A549 (cell line): ENCODE data around the gene XKR3.

Source experiments
- HDAC2 ChIP-seq: fragments of 200-600 bp; sonication (generic); IDR thresholded peaks from 2 replicates; pipeline ENCODE4 v1.6.1; 2016
- RAD21 ChIP-seq, 2 experiments: fragments of >200 bp in 1 of 2; sonication (Bioruptor Twin) in 1 of 2; formaldehyde crosslinking in 1 of 2; IDR thresholded peaks in 1 of 2; conservative IDR thresholded peaks in 1 of 2; 2 replicates in 1 of 2; 3 replicates in 1 of 2; pipeline ENCODE4 v1.6.1; 2012 to 2018; ENCODE audit warnings: inconsistent platforms in 1 of 2
- TF ChIP-seq, protein P1 (sequence below): fragments of >200 bp; sonication (Bioruptor Twin); formaldehyde crosslinking; IDR thresholded peaks from 3 replicates; pipeline ENCODE4 v1.5.1; 2016

DNA sequence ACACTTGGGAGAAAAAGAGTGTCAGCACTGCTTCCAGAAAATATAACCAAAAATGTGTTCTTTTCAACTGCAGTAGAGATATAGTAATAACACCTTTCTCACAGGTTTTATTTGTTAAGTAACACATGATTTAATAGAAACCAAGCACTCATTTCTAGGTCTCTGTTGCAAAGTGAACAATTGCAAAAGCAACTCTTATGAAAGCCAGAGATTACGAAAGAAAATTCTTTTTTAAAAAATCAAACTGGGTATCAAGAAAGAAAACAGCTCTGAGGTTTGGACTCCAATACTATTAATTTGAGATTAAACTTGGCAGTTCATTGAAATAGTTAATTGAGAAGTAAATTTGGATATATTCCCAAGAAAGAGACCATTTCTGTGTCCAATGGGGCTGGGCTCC, 9.8 kb upstream of the XKR3 start:
- TF ChIP-seq HDAC2 (no peak), RAD21 (conservative IDR thresholded peaks at IDR 0.05 in 1 of 2, IDR thresholded peaks at IDR 0.05 in 1 of 2) (no peak)
- TF ChIP-seq, protein P1, sequence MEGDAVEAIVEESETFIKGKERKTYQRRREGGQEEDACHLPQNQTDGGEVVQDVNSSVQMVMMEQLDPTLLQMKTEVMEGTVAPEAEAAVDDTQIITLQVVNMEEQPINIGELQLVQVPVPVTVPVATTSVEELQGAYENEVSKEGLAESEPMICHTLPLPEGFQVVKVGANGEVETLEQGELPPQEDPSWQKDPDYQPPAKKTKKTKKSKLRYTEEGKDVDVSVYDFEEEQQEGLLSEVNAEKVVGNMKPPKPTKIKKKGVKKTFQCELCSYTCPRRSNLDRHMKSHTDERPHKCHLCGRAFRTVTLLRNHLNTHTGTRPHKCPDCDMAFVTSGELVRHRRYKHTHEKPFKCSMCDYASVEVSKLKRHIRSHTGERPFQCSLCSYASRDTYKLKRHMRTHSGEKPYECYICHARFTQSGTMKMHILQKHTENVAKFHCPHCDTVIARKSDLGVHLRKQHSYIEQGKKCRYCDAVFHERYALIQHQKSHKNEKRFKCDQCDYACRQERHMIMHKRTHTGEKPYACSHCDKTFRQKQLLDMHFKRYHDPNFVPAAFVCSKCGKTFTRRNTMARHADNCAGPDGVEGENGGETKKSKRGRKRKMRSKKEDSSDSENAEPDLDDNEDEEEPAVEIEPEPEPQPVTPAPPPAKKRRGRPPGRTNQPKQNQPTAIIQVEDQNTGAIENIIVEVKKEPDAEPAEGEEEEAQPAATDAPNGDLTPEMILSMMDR: no peak
